ENCODE measurements around the gene NBEA.

DNA sequence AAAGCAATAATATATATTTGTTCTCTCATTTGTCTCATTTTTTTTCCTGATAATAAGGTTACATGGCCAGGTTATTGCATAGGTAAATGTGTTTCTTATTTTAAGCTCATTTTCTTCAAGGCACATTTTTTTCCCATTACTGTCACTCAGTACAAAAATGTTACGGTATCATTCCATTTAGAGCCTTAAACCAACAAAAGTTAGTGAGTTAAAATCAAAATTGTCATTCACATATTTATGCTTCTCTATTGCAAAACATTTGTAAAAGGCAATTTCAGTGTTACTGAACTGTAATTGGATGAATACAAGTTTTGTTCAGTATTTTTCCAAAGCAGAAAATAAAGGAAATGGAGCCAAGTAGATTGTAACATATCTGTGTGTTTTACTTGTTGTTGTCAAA lies 652.0 kb downstream of the NBEA start:
- TF ChIP-seq, protein P1, sequence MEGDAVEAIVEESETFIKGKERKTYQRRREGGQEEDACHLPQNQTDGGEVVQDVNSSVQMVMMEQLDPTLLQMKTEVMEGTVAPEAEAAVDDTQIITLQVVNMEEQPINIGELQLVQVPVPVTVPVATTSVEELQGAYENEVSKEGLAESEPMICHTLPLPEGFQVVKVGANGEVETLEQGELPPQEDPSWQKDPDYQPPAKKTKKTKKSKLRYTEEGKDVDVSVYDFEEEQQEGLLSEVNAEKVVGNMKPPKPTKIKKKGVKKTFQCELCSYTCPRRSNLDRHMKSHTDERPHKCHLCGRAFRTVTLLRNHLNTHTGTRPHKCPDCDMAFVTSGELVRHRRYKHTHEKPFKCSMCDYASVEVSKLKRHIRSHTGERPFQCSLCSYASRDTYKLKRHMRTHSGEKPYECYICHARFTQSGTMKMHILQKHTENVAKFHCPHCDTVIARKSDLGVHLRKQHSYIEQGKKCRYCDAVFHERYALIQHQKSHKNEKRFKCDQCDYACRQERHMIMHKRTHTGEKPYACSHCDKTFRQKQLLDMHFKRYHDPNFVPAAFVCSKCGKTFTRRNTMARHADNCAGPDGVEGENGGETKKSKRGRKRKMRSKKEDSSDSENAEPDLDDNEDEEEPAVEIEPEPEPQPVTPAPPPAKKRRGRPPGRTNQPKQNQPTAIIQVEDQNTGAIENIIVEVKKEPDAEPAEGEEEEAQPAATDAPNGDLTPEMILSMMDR (IDR thresholded peaks at IDR 0.05) = no peak
- TF ChIP-seq EP300 (IDR thresholded peaks at IDR 0.05) = no peak

All from sigmoid colon (tissue), 4 donors.